NB4 (cell line): ENCODE data around the gene HELB.
A peak's percentile ranks its signal among the peaks of the same experiment; 100 is the strongest.

Experiments
- DNase-seq: peaks from one replicate; pipeline ENCODE4 v3.0.0; 2010; ENCODE audit warnings: low read depth
- H3K4me3 ChIP-seq: one replicate; pipeline ENCODE4 v1.5.1; 2011; ENCODE audit warnings: mild to moderate bottlenecking, low read depth, low read length, moderate library complexity
- CTCF ChIP-seq: IDR thresholded peaks from one replicate; pipeline ENCODE4 v1.5.1; 2012; ENCODE audit warnings: low read depth, low read length
- MAX ChIP-seq: IDR thresholded peaks from 2 replicates; pipeline ENCODE4 v1.6.1; 2011; ENCODE audit warnings: low read depth, low read length
- MYC ChIP-seq: IDR thresholded peaks from 2 replicates; pipeline ENCODE4 v1.6.1; 2011; ENCODE audit warnings: low read depth, low read length
- POLR2A ChIP-seq: IDR thresholded peaks from 2 replicates; pipeline ENCODE4 v1.6.1; 2011; ENCODE audit warnings: mild to moderate bottlenecking; ENCODE audit not compliant: insufficient read length; ENCODE audit errors: extremely low read depth

The HELB gene

GRCh38 chr12:66301944-66302826 is at the start of gene HELB:
Gene HELB (plus strand): TSS chr12:66302493. CDS start chr12:66302604, 111 bp downstream.
- TF ChIP-seq POLR2A (peak; percentile 80), MAX (peak; percentile 53; the same call in 1 of the 2 replicates), MYC (peak; percentile 71), CTCF (no peak)
- DNase-seq = peak; percentile 98
- H3K4me3 ChIP-seq = peak within 1 kb of the TSS; percentile 91

- H3K4me3 ChIP-seq = no peak overlapping the region
- no peak for TF ChIP-seq POLR2A
- TF ChIP-seq MAX = no peak
- DNase-seq = no peak
Measured at GRCh38 chr12:66252771-66253170, 49.5 kb upstream of the HELB start.

GRCh38 chr12:66255737-66256136 is 46.6 kb upstream of the HELB start:
- no peak for TF ChIP-seq CTCF
- no peak for TF ChIP-seq MYC
- TF ChIP-seq POLR2A = no peak
- no peak for TF ChIP-seq MAX
- no peak for DNase-seq
- no peak overlapping the region for H3K4me3 ChIP-seq

- TF ChIP-seq CTCF = no peak
- no peak for TF ChIP-seq MYC
- TF ChIP-seq MAX = no peak
- TF ChIP-seq POLR2A = no peak
- H3K4me3 ChIP-seq = no peak overlapping the region
- no peak for DNase-seq
Measured at GRCh38 chr12:66258011-66258410, 44.3 kb upstream of the HELB start.

- no peak for DNase-seq
- TF ChIP-seq MYC (no peak), POLR2A (no peak), CTCF (no peak), MAX (no peak)
- H3K4me3 ChIP-seq = no peak overlapping the region
Measured at GRCh38 chr12:66262737-66263136, 39.6 kb upstream of the HELB start.

GRCh38 chr12:66268562-66268961 is 33.7 kb upstream of the HELB start:
- peak; percentile 83 for DNase-seq
- peak overlapping the region; percentile 3 for H3K4me3 ChIP-seq
- TF ChIP-seq POLR2A = no peak
- TF ChIP-seq CTCF = no peak
- TF ChIP-seq MAX = no peak
- no peak for TF ChIP-seq MYC
